GM12878 (cell line): Measurements from ENCODE around the gene POU4F1.

ENCODE experiments used
- MXI1 ChIP-seq: fragments of 150-350 bp; IDR thresholded peaks from 2 replicates; pipeline ENCODE4 v1.6.1; 2011; ENCODE audit warnings: low read depth, mild to moderate bottlenecking, inconsistent platforms, low read length, improper control_type of control experiment
- SRF ChIP-seq, 2 experiments: IDR thresholded peaks; 2 replicates each; pipeline ENCODE4 v1.6.1; 2011; ENCODE audit warnings: low read depth in 2 of 2, low read length in 2 of 2, mild to moderate bottlenecking in 1 of 2, moderate library complexity in 1 of 2
- STAT1 ChIP-seq: fragments of 450-650 bp; conservative IDR thresholded peaks from 2 replicates; pipeline ENCODE4 v1.6.1; 2014; ENCODE audit warnings: antibody characterized with exemption, mild to moderate bottlenecking
- TF ChIP-seq, protein P1 (sequence below): fragments of 450-650 bp; formaldehyde crosslinking; IDR thresholded peaks from 2 replicates; pipeline ENCODE4 v1.4.0; 2022; ENCODE audit warnings: mild to moderate bottlenecking, moderate library complexity

DNA sequence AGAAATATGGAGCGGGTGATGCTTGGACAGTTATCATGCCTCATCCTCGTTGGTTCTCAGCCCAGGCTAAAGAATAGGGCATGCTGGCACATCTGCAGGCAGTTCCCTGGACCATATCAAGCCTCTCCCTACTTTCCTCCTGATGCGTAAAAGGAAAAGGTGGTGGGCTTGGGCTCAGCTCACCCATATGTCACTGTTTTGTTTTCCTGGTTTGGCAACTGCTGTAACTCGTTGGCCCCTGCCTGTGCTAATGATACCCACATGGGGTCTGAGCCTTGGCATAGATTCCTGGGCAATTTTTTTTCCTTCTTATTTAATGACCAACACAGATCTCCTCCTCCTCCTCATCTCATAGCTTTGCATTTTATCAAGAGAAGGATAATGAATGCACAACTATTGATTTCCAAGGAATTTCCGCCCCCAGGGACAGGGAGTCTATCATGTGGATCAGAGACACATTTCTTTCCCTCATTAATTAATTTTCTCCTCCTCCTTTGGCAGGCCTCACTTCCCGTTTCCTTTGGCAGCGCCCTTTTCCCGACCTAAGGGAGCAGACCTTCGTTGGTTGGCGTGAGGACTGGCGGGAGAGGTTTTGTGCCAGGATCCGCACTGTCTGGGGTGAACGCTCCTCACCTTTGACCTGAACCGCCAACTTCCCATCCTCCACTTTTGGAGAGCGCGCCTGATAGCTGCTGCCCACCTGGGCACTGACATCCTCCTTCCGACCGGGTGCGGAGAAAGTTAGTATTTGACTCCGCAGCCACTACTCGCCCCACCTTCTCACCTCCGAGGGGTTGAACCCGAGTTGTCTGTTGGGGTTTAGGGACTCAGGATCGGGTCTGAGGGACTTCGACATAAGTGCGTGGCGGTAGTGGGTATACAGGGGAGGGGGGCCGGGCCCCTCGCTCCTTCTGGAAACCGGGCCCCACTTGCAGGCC, 3.4 kb upstream of the POU4F1 start:
- no peak for TF ChIP-seq STAT1
- TF ChIP-seq, protein P1, sequence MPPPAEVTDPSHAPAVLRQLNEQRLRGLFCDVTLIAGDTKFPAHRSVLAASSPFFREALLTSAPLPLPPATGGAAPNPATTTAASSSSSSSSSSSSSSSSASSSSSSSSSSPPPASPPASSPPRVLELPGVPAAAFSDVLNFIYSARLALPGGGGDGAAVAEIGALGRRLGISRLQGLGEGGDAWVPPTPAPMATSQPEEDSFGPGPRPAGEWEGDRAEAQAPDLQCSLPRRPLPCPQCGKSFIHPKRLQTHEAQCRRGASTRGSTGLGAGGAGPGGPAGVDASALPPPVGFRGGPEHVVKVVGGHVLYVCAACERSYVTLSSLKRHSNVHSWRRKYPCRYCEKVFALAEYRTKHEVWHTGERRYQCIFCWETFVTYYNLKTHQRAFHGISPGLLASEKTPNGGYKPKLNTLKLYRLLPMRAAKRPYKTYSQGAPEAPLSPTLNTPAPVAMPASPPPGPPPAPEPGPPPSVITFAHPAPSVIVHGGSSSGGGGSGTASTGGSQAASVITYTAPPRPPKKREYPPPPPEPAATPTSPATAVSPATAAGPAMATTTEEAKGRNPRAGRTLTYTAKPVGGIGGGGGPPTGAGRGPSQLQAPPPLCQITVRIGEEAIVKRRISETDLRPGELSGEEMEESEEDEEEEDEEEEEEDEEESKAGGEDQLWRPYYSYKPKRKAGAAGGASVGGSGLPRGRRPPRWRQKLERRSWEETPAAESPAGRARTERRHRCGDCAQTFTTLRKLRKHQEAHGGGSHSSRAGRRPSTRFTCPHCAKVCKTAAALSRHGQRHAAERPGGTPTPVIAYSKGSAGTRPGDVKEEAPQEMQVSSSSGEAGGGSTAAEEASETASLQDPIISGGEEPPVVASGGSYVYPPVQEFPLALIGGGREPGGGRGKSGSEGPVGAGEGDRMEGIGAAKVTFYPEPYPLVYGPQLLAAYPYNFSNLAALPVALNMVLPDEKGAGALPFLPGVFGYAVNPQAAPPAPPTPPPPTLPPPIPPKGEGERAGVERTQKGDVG: no peak
- no peak for TF ChIP-seq SRF (IDR thresholded peaks at IDR 0.05; ENCODE audit: low read depth in 2 of 2, low read length in 2 of 2)
- TF ChIP-seq MXI1: no peak
